Measurements from ENCODE around the gene UVRAG.

UVRAG gene

GRCh38 chr11:75930534-75930933, 115.5 kb downstream of the UVRAG start:
- no peak for TF ChIP-seq EGR1 (IDR thresholded peaks at IDR 0.05)
- no peak for TF ChIP-seq TCF12 (IDR thresholded peaks at IDR 0.05; ENCODE audit: low read depth)
- no peak for TF ChIP-seq TEAD4 (IDR thresholded peaks at IDR 0.05)
- no peak for TF ChIP-seq REST (IDR thresholded peaks at IDR 0.05; ENCODE audit: low read depth)

- no peak for TF ChIP-seq YY1 (IDR thresholded peaks at IDR 0.05; ENCODE audit: low read depth)
- no peak for TF ChIP-seq NFIC (IDR thresholded peaks at IDR 0.05)
- TF ChIP-seq EP300 (IDR thresholded peaks at IDR 0.05; ENCODE audit: borderline replicate concordance) = no peak
These were observed 116.1 kb downstream of the UVRAG start for GRCh38 chr11:75931124-75931523.

GRCh38 chr11:75934851-75935250, 119.8 kb downstream of the UVRAG start:
- TF ChIP-seq NFIC (IDR thresholded peaks at IDR 0.05) (no peak), CREB1 (IDR thresholded peaks at IDR 0.05; ENCODE audit: low read depth) (no peak)

- no peak for TF ChIP-seq USF1 (IDR thresholded peaks at IDR 0.05)
- no peak for TF ChIP-seq YY1 (IDR thresholded peaks at IDR 0.05; ENCODE audit: low read depth)
- no peak for TF ChIP-seq TAF1 (IDR thresholded peaks at IDR 0.05; ENCODE audit: low read depth)
- no peak for TF ChIP-seq FOXM1 (IDR thresholded peaks at IDR 0.05; ENCODE audit: borderline replicate concordance, low read depth)
- TF ChIP-seq RAD21 (IDR thresholded peaks at IDR 0.05; ENCODE audit: low read depth) = no peak
- TF ChIP-seq NFIC (IDR thresholded peaks at IDR 0.05) = no peak
- no peak for TF ChIP-seq TCF12 (IDR thresholded peaks at IDR 0.05; ENCODE audit: low read depth)
- no peak for TF ChIP-seq EGR1 (IDR thresholded peaks at IDR 0.05)
- TF ChIP-seq CREB1 (IDR thresholded peaks at IDR 0.05; ENCODE audit: low read depth) = no peak
These were observed 123.5 kb downstream of the UVRAG start for GRCh38 chr11:75938543-75938942.

- TF ChIP-seq REST (IDR thresholded peaks at IDR 0.05; ENCODE audit: low read depth) (no peak), TEAD4 (IDR thresholded peaks at IDR 0.05) (no peak), TCF12 (IDR thresholded peaks at IDR 0.05; ENCODE audit: low read depth) (no peak), NFIC (IDR thresholded peaks at IDR 0.05) (no peak)
These were observed 124.5 kb downstream of the UVRAG start for GRCh38 chr11:75939516-75939915.

GRCh38 chr11:75939992-75940391, 125.0 kb downstream of the UVRAG start:
- TF ChIP-seq CEBPB (IDR thresholded peaks at IDR 0.05) (no peak), EGR1 (IDR thresholded peaks at IDR 0.05) (no peak), REST (IDR thresholded peaks at IDR 0.05; ENCODE audit: low read depth) (no peak), MAX (IDR thresholded peaks at IDR 0.05) (no peak), FOXM1 (IDR thresholded peaks at IDR 0.05; ENCODE audit: borderline replicate concordance, low read depth) (no peak)

GRCh38 chr11:75940911-75941310, 125.9 kb downstream of the UVRAG start:
- no peak for TF ChIP-seq TEAD4 (IDR thresholded peaks at IDR 0.05)
- no peak for TF ChIP-seq REST (IDR thresholded peaks at IDR 0.05; ENCODE audit: low read depth)

Data from Ishikawa (cell line).